PFSK-1 (cell line): ENCODE measurements around the gene NBEAL2.

ENCODE experiments used
- POLR2AphosphoS5 ChIP-seq: IDR thresholded peaks from 2 replicates; pipeline ENCODE4 v1.6.1; 2012; ENCODE audit warnings: low read depth, mild to moderate bottlenecking, control low read depth, low read length, moderate library complexity
- SIN3A ChIP-seq: IDR thresholded peaks from 2 replicates; pipeline ENCODE4 v1.6.1; 2012; ENCODE audit warnings: mild to moderate bottlenecking, low read length, moderate library complexity, borderline replicate concordance; ENCODE audit not compliant: insufficient read depth
- TAF1 ChIP-seq: IDR thresholded peaks from 2 replicates; pipeline ENCODE4 v1.6.1; 2012; ENCODE audit warnings: low read length, control low read depth, borderline replicate concordance; ENCODE audit not compliant: insufficient read depth
- TF ChIP-seq, protein P1 (sequence below), 2 experiments: IDR thresholded peaks; 2 replicates each; pipeline versions ENCODE4 v1.6.1 to v1.8.0; 2011 to 2012; ENCODE audit warnings: low read depth in 2 of 2, low read length in 2 of 2, control low read depth in 1 of 2, inconsistent platforms in 1 of 2, mild to moderate bottlenecking in 1 of 2, moderate library complexity in 1 of 2; ENCODE audit not compliant: insufficient read depth in 1 of 2

DNA sequence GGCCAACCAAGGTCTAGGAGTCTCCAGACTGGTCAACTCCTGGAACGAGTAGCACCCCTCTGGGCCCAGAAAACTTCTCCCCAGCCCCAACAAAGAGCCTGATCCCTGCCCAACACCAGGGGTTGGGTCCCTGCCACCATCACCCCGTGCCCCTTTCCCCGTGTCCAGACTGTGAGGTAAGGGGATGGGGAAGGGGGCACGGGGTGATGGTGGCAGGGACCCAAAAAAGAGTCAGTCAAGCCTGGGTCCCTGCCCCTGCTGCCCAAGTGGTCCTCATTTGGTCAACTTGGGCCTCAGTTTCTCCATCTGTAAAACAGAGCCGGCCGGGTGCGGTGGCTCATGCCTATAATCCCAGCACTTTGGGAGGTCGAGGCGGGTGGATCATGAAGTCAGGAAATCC, 1.1 kb upstream of the NBEAL2 start:
- no peak for TF ChIP-seq POLR2AphosphoS5
- TF ChIP-seq SIN3A = no peak
- TF ChIP-seq, protein P1, sequence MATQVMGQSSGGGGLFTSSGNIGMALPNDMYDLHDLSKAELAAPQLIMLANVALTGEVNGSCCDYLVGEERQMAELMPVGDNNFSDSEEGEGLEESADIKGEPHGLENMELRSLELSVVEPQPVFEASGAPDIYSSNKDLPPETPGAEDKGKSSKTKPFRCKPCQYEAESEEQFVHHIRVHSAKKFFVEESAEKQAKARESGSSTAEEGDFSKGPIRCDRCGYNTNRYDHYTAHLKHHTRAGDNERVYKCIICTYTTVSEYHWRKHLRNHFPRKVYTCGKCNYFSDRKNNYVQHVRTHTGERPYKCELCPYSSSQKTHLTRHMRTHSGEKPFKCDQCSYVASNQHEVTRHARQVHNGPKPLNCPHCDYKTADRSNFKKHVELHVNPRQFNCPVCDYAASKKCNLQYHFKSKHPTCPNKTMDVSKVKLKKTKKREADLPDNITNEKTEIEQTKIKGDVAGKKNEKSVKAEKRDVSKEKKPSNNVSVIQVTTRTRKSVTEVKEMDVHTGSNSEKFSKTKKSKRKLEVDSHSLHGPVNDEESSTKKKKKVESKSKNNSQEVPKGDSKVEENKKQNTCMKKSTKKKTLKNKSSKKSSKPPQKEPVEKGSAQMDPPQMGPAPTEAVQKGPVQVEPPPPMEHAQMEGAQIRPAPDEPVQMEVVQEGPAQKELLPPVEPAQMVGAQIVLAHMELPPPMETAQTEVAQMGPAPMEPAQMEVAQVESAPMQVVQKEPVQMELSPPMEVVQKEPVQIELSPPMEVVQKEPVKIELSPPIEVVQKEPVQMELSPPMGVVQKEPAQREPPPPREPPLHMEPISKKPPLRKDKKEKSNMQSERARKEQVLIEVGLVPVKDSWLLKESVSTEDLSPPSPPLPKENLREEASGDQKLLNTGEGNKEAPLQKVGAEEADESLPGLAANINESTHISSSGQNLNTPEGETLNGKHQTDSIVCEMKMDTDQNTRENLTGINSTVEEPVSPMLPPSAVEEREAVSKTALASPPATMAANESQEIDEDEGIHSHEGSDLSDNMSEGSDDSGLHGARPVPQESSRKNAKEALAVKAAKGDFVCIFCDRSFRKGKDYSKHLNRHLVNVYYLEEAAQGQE (IDR thresholded peaks at IDR 0.05; ENCODE audit: insufficient read depth in 1 of 2, low read depth in 2 of 2, low read length in 2 of 2) = no peak
- no peak for TF ChIP-seq TAF1
